ENCODE results near the gene POFUT1.

DNA sequence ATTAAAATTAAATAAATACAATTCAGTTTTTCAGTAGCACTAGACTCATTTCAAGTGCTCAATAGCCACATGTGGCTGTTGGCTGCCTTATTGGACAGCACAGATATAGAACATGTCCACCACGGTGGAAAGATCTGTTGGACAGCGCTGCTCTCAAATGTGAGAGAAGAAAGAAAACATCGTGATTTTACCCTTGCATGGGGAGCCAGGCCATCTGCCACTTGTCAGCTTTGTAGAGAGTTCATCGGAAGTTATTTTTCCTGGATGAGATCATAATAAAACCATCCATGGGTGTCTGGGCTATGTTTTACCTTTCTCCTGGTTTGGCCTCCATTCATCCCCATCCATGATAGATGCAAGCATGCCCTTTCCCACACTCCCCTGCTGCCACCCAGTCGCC is 63.9 kb downstream of the POFUT1 start:
- TF ChIP-seq, protein P1, sequence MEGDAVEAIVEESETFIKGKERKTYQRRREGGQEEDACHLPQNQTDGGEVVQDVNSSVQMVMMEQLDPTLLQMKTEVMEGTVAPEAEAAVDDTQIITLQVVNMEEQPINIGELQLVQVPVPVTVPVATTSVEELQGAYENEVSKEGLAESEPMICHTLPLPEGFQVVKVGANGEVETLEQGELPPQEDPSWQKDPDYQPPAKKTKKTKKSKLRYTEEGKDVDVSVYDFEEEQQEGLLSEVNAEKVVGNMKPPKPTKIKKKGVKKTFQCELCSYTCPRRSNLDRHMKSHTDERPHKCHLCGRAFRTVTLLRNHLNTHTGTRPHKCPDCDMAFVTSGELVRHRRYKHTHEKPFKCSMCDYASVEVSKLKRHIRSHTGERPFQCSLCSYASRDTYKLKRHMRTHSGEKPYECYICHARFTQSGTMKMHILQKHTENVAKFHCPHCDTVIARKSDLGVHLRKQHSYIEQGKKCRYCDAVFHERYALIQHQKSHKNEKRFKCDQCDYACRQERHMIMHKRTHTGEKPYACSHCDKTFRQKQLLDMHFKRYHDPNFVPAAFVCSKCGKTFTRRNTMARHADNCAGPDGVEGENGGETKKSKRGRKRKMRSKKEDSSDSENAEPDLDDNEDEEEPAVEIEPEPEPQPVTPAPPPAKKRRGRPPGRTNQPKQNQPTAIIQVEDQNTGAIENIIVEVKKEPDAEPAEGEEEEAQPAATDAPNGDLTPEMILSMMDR (IDR thresholded peaks at IDR 0.05), result no peak
- no peak for TF ChIP-seq POLR2A (IDR thresholded peaks at IDR 0.05)
- TF ChIP-seq POLR2AphosphoS5 (IDR thresholded peaks at IDR 0.05), result no peak

All from gastroesophageal sphincter (tissue), 3 donors.